Panc1 (cell line): Measurements from ENCODE around the gene FAM43B.

Experiments
- POLR2AphosphoS5 ChIP-seq: IDR thresholded peaks from 2 replicates; pipeline ENCODE4 v1.6.1; 2012; ENCODE audit warnings: mild to moderate bottlenecking, low read depth, low read length, moderate library complexity
- TF ChIP-seq, protein P1 (sequence below): fragments of 450-650 bp; IDR thresholded peaks from 2 replicates; pipeline ENCODE4 v1.5.1; 2017; ENCODE audit warnings: mild to moderate bottlenecking

DNA sequence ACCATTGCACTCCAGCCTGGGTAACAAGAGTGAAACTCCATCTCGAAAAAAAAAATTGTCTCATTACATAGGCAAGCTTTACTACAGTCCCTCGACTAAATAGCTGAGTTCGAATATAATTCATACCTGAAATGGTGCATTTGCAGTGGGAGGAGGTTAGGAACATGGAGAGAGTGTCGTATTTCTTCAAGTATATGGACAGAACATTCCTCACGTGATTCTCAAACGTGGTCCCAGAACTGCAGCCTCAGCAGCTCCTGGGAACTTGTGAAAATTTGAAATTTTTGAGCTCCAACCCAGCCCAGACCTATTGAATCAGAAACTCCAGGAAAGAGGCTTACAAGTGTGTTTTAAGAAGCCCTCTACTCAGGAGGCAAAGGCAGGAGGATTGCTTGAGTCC lies 43.7 kb downstream of the FAM43B start:
- TF ChIP-seq POLR2AphosphoS5, result no peak
- TF ChIP-seq, protein P1, sequence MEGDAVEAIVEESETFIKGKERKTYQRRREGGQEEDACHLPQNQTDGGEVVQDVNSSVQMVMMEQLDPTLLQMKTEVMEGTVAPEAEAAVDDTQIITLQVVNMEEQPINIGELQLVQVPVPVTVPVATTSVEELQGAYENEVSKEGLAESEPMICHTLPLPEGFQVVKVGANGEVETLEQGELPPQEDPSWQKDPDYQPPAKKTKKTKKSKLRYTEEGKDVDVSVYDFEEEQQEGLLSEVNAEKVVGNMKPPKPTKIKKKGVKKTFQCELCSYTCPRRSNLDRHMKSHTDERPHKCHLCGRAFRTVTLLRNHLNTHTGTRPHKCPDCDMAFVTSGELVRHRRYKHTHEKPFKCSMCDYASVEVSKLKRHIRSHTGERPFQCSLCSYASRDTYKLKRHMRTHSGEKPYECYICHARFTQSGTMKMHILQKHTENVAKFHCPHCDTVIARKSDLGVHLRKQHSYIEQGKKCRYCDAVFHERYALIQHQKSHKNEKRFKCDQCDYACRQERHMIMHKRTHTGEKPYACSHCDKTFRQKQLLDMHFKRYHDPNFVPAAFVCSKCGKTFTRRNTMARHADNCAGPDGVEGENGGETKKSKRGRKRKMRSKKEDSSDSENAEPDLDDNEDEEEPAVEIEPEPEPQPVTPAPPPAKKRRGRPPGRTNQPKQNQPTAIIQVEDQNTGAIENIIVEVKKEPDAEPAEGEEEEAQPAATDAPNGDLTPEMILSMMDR, result no peak
